H1 (cell line): ENCODE results near the gene CLCA1. TPM values are rescaled to one million over a fixed set of nuclear protein-coding genes. Genes with fewer than 3 reads are reported as not detected.

Experiments
- CHD2 ChIP-seq: IDR thresholded peaks from 2 replicates; pipeline ENCODE4 v1.6.1; 2012; ENCODE audit warnings: low read length, improper control_type of control experiment
- EZH2 ChIP-seq: fragments of 200-600 bp; sonication (generic); IDR thresholded peaks from 2 replicates; pipeline ENCODE4 v1.7.1; 2012; ENCODE audit warnings: low read depth, mild to moderate bottlenecking, moderate library complexity, low read length, inconsistent platforms; ENCODE audit not compliant: severe bottlenecking
- polyA plus RNA-seq, 7 experiments: library from polyadenylated mRNA; depleted of rRNA in 3 of 7; stranded (reverse) in 5 of 7; unstranded in 2 of 7; fragments of >200 nt in 5 of 7; fragments of 200-250 nt in 2 of 7; gene quantifications; 1 replicate in 5 of 7; 2 replicates in 1 of 7; 4 replicates in 1 of 7; pipeline versions ENCODE4 v1.2.1 to v1.2.3, GENCODE V29; 2011 to 2013; ENCODE audit warnings: missing spikeins in 2 of 7, mixed read lengths in 2 of 7
- total RNA-seq: library from RNA; stranded (reverse); fragmentation: NEBNext Ultra II Directional; extraction: Animal tissue kit (Norgen Biotek cat#: 25700); gene quantifications from 2 replicates; pipeline ENCODE4 v1.2.1, GENCODE V29; 2021

CLCA1 gene
- total and polyA plus RNA-seq, 2 of the 8 experiments (the other 6 are each of a cell fraction or from before 2014, with no cell fraction given): not detected

DNA sequence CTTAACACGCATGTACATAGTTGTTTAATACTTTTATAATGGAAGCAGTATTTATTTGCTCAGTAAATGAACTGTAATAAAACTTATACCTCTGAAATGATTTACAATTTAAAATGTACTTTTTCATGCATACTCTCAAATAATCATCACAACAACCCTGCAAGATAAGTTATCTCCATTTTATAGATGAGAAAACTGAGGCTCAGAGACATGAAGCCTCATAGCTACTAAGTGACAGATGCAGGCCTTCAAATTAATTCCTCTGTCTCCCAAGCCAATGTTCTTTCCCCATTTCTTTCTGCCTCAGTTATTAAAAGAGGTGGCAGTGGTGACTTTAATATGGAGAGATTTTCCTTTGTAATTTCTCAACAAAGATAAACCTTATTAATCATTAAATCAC, 19.6 kb upstream of the CLCA1 start (continued):
- no peak for TF ChIP-seq EZH2
- TF ChIP-seq CHD2: no peak
